LNCAP (cell line): ENCODE measurements around the gene PSEN2.

Experiments used
- TF ChIP-seq, protein P1 (sequence below): fragments of 450-650 bp; IDR thresholded peaks from 2 replicates; pipeline ENCODE4 v1.5.1; 2017; ENCODE audit warnings: mild to moderate bottlenecking

PSEN2 gene

DNA sequence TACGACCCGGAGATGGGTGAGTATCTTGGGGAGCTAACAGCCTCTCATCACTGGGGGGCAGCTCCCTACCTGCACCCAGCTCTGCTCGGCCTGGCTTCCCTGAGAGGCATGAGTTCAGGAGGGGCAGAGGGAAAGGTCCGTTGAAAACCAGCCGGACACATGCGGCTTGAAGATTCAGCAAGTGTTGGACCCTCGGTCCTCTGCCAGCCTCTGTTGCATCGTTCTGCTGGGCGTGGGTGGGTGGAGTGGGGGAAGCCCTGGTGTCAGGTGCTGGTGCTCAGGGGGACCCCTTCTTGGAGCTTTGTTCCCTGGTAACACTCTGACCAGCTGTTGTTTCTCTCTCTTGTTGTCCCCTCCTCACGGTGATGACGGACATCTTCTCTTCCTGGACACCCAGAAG lies 20.9 kb downstream of the PSEN2 start:
- TF ChIP-seq, protein P1, sequence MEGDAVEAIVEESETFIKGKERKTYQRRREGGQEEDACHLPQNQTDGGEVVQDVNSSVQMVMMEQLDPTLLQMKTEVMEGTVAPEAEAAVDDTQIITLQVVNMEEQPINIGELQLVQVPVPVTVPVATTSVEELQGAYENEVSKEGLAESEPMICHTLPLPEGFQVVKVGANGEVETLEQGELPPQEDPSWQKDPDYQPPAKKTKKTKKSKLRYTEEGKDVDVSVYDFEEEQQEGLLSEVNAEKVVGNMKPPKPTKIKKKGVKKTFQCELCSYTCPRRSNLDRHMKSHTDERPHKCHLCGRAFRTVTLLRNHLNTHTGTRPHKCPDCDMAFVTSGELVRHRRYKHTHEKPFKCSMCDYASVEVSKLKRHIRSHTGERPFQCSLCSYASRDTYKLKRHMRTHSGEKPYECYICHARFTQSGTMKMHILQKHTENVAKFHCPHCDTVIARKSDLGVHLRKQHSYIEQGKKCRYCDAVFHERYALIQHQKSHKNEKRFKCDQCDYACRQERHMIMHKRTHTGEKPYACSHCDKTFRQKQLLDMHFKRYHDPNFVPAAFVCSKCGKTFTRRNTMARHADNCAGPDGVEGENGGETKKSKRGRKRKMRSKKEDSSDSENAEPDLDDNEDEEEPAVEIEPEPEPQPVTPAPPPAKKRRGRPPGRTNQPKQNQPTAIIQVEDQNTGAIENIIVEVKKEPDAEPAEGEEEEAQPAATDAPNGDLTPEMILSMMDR: no peak

DNA sequence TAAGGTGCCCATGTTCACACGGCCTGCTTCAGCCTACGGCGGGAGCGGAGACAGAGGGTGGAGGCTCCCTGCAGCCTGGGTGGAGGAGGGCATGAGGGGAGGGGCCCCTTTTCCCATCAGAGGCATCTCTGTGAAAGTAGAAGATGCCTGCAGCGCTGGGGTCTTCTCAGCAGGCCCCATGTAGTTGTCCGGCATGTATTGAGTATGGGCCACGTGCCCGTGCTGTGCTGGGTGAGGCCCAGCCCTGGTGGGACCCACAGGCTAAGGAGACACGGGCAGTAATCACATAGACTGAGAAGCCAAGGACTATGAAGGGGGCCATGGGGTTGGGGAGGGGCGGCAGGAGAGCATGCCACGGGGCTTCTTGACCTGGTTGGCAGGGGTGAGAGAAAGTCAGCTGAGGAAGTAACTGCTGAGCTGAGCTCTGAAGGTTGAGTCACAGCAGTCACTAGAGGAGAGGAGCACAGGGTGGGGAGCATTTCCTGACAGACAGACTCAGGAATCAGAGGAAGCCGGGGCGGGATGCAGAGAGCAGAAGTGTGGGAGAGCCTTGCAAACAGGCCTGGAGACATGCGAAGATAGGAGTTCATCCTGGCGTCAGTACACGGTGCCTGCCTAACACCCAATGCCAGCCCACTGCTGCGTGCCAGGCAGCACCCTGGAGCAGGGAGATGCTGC lies 21.6 kb downstream of the PSEN2 start:
- TF ChIP-seq, protein P1: no peak

DNA sequence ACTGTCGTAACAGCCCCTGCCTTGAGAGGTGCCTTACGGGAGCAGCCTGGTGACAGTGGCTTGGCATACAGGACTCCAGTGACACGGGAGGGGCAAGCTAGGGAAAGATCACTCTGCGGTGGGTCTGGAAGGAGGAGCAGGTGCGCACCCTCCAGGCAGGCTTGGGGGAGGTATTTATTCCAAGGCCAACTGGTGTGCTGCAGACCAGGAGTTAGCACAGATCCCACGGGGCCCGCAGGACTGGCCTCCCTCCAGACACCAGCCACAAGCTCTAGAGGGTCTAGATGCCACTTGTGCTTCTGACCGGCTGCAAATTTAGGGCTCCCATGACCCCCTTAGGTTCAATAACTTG lies 22.1 kb downstream of the PSEN2 start:
- TF ChIP-seq, protein P1: no peak

DNA sequence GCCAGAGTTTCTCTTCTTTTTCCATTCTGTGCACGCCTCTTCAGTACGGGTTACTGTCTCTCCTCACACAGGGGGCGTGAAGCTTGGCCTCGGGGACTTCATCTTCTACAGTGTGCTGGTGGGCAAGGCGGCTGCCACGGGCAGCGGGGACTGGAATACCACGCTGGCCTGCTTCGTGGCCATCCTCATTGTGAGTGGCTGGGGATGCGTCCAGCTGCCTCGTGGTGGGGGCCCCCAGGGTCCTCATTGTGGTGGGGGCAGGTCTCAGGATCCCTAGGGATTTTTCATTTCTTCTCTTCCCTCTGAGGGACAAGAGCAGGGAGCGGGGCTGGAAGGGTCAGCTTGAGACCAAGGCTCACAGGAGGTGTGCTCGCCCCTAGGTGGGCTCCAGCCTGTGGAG lies 23.5 kb downstream of the PSEN2 start:
- TF ChIP-seq, protein P1: no peak

DNA sequence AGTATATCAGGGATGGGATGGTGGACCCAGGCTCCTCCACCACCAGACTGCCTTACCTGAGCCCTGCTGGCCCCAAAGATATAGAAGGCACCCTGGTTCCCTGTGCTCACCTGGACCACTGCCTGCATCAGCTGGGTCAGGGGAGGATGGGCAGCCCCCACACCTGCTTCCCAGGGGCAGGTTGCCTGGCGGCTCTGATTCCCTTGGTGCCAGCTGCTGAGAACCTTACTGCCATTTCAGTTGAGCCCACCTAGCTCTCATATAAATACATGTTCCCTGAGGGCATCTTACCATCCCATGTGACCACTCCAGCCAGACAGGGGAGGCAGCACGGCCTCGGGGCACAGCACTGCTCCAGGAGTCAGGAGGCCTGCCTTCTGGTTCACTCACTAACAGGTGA lies 24.4 kb downstream of the PSEN2 start:
- TF ChIP-seq, protein P1: no peak

DNA sequence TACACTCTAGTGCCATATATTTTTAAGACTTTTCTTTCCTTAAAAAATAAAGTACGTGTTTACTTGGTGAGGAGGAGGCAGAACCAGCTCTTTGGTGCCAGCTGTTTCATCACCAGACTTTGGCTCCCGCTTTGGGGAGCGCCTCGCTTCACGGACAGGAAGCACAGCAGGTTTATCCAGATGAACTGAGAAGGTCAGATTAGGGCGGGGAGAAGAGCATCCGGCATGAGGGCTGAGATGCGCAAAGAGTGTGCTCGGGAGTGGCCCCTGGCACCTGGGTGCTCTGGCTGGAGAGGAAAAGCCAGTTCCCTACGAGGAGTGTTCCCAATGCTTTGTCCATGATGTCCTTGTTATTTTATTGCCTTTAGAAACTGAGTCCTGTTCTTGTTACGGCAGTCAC lies 25.2 kb downstream of the PSEN2 start:
- TF ChIP-seq, protein P1: no peak

DNA sequence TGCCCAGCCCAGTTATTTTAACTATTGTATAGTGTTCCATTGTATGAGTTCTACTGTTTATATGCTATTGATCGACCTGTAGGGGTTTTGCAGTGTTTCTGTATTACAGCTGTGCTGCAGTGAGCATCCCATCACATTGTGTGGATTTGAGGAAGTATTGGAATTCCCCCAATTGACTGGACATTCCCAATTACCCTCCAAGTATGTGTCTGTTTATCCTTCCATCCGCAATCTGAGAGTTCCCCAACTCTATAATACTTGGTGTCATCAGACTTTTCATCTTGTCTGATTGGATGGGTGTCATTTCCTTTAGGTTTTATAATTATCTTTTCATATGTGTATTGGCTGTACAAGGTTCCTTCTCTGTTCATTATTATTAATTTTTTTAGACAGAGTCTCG lies 27.8 kb downstream of the PSEN2 start:
- TF ChIP-seq, protein P1: no peak

DNA sequence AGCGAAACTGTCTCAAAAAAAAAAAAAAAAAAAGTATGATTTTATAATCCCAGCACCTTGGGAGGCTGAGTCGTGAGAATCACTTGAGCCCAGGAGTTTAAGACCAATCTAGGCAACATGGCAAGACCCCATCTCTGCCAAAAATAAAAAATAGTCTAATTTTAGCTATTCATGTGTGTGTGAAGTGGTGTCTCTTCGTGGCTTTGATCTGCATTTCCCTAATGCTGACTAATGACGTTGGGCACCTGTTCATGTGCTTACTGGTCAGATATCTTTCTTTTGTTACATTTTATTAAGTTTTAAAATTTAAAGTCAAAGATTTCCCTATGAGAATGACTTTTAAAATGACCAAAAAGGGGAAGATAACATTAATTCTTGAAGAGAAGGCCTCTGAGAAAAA lies 31.0 kb downstream of the PSEN2 start:
- TF ChIP-seq, protein P1: no peak
